CD14-positive monocyte (primary cell): ENCODE data around the gene IVD. TPM values are rescaled to one million over a fixed set of nuclear protein-coding genes. Genes with fewer than 3 reads are reported as not detected.

Experiments used
- DNase-seq, 3 donors: peaks; one replicate each; pipeline ENCODE4 v3.0.0-alpha.2; 2011 to 2022
- H2AFZ ChIP-seq: 2 replicates; pipeline ENCODE4 v1.6.0; 2012; ENCODE audit warnings: mild to moderate bottlenecking, low read depth, low read length, inconsistent platforms; ENCODE audit not compliant: insufficient read depth, poor library complexity, severe bottlenecking
- H3K27ac ChIP-seq, 2 donors: 1 replicate in 1 of 2; 2 replicates in 1 of 2; pipeline ENCODE4 v1.5.1; 2012 to 2013; ENCODE audit warnings: low read length in 2 of 2, control low read depth in 1 of 2, inconsistent platforms in 1 of 2, low read depth in 1 of 2, mild to moderate bottlenecking in 1 of 2
- H3K27me3 ChIP-seq, 2 donors: one replicate each; pipeline versions ENCODE4 v1.6.0 to v1.6.1; 2011 to 2013; ENCODE audit warnings: low read length in 2 of 2; ENCODE audit not compliant: control insufficient read depth in 2 of 2, insufficient read depth in 2 of 2
- H3K36me3 ChIP-seq, 2 donors: replicated peaks in 1 of 2; 1 replicate in 1 of 2; 2 replicates in 1 of 2; pipeline versions ENCODE4 v1.5.1 to v1.6.1; 2012 to 2013; ENCODE audit warnings: low read length in 2 of 2, control low read depth in 1 of 2, inconsistent platforms in 1 of 2, mild to moderate bottlenecking in 1 of 2; ENCODE audit not compliant: insufficient read depth in 2 of 2, control insufficient read depth in 1 of 2
- H3K4me1 ChIP-seq, 2 donors: 1 replicate in 1 of 2; 2 replicates in 1 of 2; pipeline versions ENCODE4 v1.5.1 to v1.6.1; 2012 to 2013; ENCODE audit warnings: low read length in 2 of 2, control low read depth in 1 of 2, inconsistent platforms in 1 of 2, mild to moderate bottlenecking in 1 of 2, moderate library complexity in 1 of 2; ENCODE audit not compliant: insufficient read depth in 2 of 2, control insufficient read depth in 1 of 2
- H3K4me2 ChIP-seq: replicated peaks from 2 replicates; pipeline ENCODE3; 2012; ENCODE audit warnings: low read length, moderate library complexity, mild to moderate bottlenecking; ENCODE audit not compliant: poor library complexity, severe bottlenecking; ENCODE audit errors: extremely low read depth
- H3K4me3 ChIP-seq, 3 experiments: fragments of 200-600 bp in 1 of 3; sonication (generic) in 1 of 3; replicated peaks in 1 of 3; 1 replicate in 2 of 3; 2 replicates in 1 of 3; pipeline ENCODE4 v1.5.1; 2011 to 2013; ENCODE audit warnings: low read length in 3 of 3, mild to moderate bottlenecking in 3 of 3, control low read depth in 2 of 3, low read depth in 2 of 3, inconsistent platforms in 1 of 3, moderate library complexity in 1 of 3
- H3K79me2 ChIP-seq: 2 replicates; pipeline ENCODE4 v1.6.0; 2012; ENCODE audit warnings: mild to moderate bottlenecking, control low read depth, inconsistent platforms, low read length, moderate library complexity; ENCODE audit not compliant: insufficient read depth
- H3K9ac ChIP-seq: 2 replicates; pipeline ENCODE4 v1.6.0; 2017; ENCODE audit warnings: low read length, mild to moderate bottlenecking; ENCODE audit not compliant: insufficient read depth, poor library complexity, severe bottlenecking
- H3K9me3 ChIP-seq, 2 donors: replicated peaks in 1 of 2; 1 replicate in 1 of 2; 2 replicates in 1 of 2; pipeline versions ENCODE4 v1.5.1 to v1.6.1; 2012 to 2013; ENCODE audit warnings: low read length in 2 of 2, control low read depth in 1 of 2; ENCODE audit not compliant: control insufficient read depth in 1 of 2, insufficient read depth in 1 of 2
- H4K20me1 ChIP-seq: 2 replicates; pipeline ENCODE4 v1.6.0; 2012; ENCODE audit warnings: mild to moderate bottlenecking, low read length, control low read depth, moderate library complexity; ENCODE audit not compliant: insufficient read depth
- H3K27ac Mint-ChIP-seq, 7 donors: one replicate each; pipeline ENCODE4 v1.8.0; 2020; ENCODE audit warnings: mild to moderate bottlenecking in 7 of 7, mixed read lengths in 7 of 7, moderate library complexity in 6 of 7, inconsistent platforms in 2 of 7
- H3K27me3 Mint-ChIP-seq, 3 donors: one replicate each; pipeline ENCODE4 v1.8.0; 2021 to 2022; ENCODE audit warnings: low read depth in 3 of 3, mild to moderate bottlenecking in 3 of 3, mixed read lengths in 3 of 3, moderate library complexity in 3 of 3, inconsistent platforms in 1 of 3
- H3K36me3 Mint-ChIP-seq, 2 donors: one replicate each; pipeline ENCODE4 v1.8.0; 2020; ENCODE audit warnings: mixed read lengths in 2 of 2, inconsistent platforms in 1 of 2, mild to moderate bottlenecking in 1 of 2
- H3K4me1 Mint-ChIP-seq: one replicate; pipeline ENCODE4 v1.8.0; 2020; ENCODE audit warnings: mild to moderate bottlenecking, mixed read lengths
- H3K4me3 Mint-ChIP-seq, 2 donors: one replicate each; pipeline ENCODE4 v1.8.0; 2020; ENCODE audit warnings: mild to moderate bottlenecking in 2 of 2, mixed read lengths in 2 of 2, moderate library complexity in 1 of 2
- H3K9me3 Mint-ChIP-seq, 7 donors: one replicate each; pipeline ENCODE4 v1.8.0; 2020 to 2022; ENCODE audit warnings: mixed read lengths in 7 of 7, mild to moderate bottlenecking in 6 of 7, moderate library complexity in 6 of 7, inconsistent platforms in 2 of 7
- WGBS: methylation state at CpG from one replicate; pipeline ENCODE4 v1.1.5; 2013; ENCODE audit warnings: missing lambda C conversion rate; ENCODE audit not compliant: insufficient coverage; 5-methylcytosine and 5-hydroxymethylcytosine counted together
- intact Hi-C, 2 donors: fragments of 100-400 bp; cut with micrococcal nuclease; formaldehyde crosslinking; loops; one replicate each; pipeline versions ENCODE4 v1.15.0 to v1.15.1; 2023
- polyA plus RNA-seq, 3 donors: library from polyadenylated mRNA; depleted of rRNA in 1 of 3; unstranded in 2 of 3; stranded (reverse) in 1 of 3; fragments of 300-500 nt in 2 of 3; fragments of >200 nt in 1 of 3; fragmentation: Illumina TruSeq in 2 of 3; gene quantifications; 1 replicate in 2 of 3; 2 replicates in 1 of 3; pipeline ENCODE4 v1.2.3, GENCODE V29; 2012 to 2021
- TF ChIP-seq, protein P1 (sequence below): fragments of 200-600 bp; IDR thresholded peaks from one replicate; pipeline ENCODE4 v1.8.0; 2022; ENCODE audit warnings: antibody characterized with exemption, mild to moderate bottlenecking

Gene IVD
- polyA plus RNA-seq, 3 donors: 28.6 to 46.3 (median 31.3) TPM

DNA sequence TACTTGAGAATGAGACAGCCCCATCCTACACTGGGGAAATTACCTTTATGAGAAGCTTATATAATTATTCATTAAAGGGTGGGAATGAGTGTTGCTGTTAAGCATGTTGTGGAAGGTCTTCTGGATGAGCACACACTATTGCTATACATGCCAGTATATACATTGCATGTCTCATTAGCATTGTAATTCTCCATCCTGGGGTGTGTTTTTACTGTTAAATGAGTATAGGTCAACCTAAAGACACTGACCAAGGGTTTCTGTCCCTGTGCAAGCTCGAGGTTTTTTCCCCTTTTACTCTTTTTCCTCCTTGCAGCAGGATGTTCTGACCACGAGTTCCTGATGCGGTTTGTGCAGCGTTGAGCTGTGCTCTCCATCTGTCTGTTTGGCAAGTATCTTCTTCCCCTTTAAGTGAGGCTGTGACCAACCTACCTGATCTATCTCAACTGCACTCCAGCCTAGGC is 7.2 kb upstream of the IVD start:
- Mint-ChIP-seq H3K27me3 (peaks cover 0 to 1% (median 0%) of the 10 kb centered on the region in 3 donors), H3K4me1 (peaks cover 60% of the 10 kb centered on the region), H3K27ac (peak overlapping the region; percentile 61 to 94 (median 82)), H3K4me3 (peak overlapping the region; percentile 51 to 56), H3K9me3 (no peaks in the 10 kb centered on the region), H3K36me3 (peaks cover 4 to 7% of the 10 kb centered on the region in 2 donors)
- H3K4me2 ChIP-seq: peak overlapping the region; percentile 57
- intact Hi-C loops: no loop called here
- no peaks in the 10 kb centered on the region for H4K20me1 ChIP-seq
- DNase-seq: peak; percentile 73 to 87 (median 82)
- no peak overlapping the region for H2AFZ ChIP-seq
- no peaks in the 10 kb centered on the region for H3K27me3 ChIP-seq
- peaks cover 60 to 68% of the 10 kb centered on the region in 2 donors for H3K4me1 ChIP-seq
- no peak overlapping the region for H3K9ac ChIP-seq
- H3K4me3 ChIP-seq: peak overlapping the region in 1 of 3 experiments; percentile 38
- peaks cover 0 to 5% of the 10 kb centered on the region in 2 donors for H3K36me3 ChIP-seq
- peak overlapping the region; percentile 59 to 72 for H3K27ac ChIP-seq
- H3K9me3 ChIP-seq: no peaks in the 10 kb centered on the region
- TF ChIP-seq, protein P1, sequence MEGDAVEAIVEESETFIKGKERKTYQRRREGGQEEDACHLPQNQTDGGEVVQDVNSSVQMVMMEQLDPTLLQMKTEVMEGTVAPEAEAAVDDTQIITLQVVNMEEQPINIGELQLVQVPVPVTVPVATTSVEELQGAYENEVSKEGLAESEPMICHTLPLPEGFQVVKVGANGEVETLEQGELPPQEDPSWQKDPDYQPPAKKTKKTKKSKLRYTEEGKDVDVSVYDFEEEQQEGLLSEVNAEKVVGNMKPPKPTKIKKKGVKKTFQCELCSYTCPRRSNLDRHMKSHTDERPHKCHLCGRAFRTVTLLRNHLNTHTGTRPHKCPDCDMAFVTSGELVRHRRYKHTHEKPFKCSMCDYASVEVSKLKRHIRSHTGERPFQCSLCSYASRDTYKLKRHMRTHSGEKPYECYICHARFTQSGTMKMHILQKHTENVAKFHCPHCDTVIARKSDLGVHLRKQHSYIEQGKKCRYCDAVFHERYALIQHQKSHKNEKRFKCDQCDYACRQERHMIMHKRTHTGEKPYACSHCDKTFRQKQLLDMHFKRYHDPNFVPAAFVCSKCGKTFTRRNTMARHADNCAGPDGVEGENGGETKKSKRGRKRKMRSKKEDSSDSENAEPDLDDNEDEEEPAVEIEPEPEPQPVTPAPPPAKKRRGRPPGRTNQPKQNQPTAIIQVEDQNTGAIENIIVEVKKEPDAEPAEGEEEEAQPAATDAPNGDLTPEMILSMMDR: no peak
- WGBS: 0% methylated on average over 4 of the region's 4 CpGs
- H3K79me2 ChIP-seq: peaks cover 7% of the 10 kb centered on the region

DNA sequence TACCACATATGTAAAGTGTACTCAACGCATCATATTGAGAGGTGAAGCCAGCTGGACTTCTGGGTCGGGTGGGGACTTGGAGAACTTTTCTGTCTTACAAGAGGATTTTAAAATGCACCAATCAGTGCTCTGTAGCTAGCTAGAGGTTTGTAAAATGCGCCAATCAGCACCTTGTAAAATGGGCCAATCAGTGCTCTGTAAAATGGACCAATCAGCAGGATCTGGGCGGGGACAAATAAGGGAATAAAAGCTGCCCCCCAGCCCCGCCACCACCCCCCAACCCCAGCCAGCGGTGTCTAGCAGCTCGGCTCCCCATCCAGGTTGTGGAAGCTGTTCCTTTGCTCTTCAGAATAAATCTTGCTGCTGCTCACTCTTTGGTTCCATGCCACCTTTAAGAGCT is 6.2 kb upstream of the IVD start:
- no peak overlapping the region for H3K4me2 ChIP-seq
- Mint-ChIP-seq H3K4me3 (no peak overlapping the region), H3K27ac (peak overlapping the region in 3 of 7 donors; percentile 66 to 84 (median 67)), H3K9me3 (no peaks in the 10 kb centered on the region), H3K27me3 (peaks cover 0 to 2% (median 1%) of the 10 kb centered on the region in 3 donors), H3K36me3 (peaks cover 0 to 2% of the 10 kb centered on the region in 2 donors), H3K4me1 (peaks cover 57% of the 10 kb centered on the region)
- no peaks in the 10 kb centered on the region for H3K9me3 ChIP-seq
- TF ChIP-seq, protein P1: no peak
- DNase-seq: no peak
- WGBS: 70% methylated on average over 5 of the region's 7 CpGs
- H4K20me1 ChIP-seq: no peaks in the 10 kb centered on the region
- H3K79me2 ChIP-seq: peaks cover 1% of the 10 kb centered on the region
- intact Hi-C loops: no loop called here
- peaks cover 56 to 64% of the 10 kb centered on the region in 2 donors for H3K4me1 ChIP-seq
- no peak overlapping the region for H2AFZ ChIP-seq
- H3K4me3 ChIP-seq: no peak overlapping the region
- H3K27ac ChIP-seq: no peak overlapping the region
- no peaks in the 10 kb centered on the region for H3K27me3 ChIP-seq
- H3K9ac ChIP-seq: no peak overlapping the region
- H3K36me3 ChIP-seq: no peaks in the 10 kb centered on the region
